Measurements from ENCODE around the gene NR3C2. TPM values are rescaled to one million over a fixed set of nuclear protein-coding genes. Genes with fewer than 3 reads are reported as not detected.

NR3C2 gene
- total and polyA plus RNA-seq, 4 donors, result 2.8 to 43.9 (median 11.5) TPM

GRCh38 chr4:148056879-148057278, 385.3 kb downstream of the NR3C2 start:
- Histone ChIP-seq H3K36me3 (ENCODE audit: control insufficient read depth in 4 of 4, insufficient read depth in 4 of 4, low read length in 4 of 4) (no peaks in the 10 kb centered on the region), H3K9me3 (ENCODE audit: control insufficient read depth in 4 of 4, insufficient read depth in 3 of 4, low read length in 3 of 4) (no peaks in the 10 kb centered on the region), H3K27me3 (ENCODE audit: control insufficient read depth in 3 of 3, insufficient read depth in 3 of 3, low read length in 2 of 3) (no peaks in the 10 kb centered on the region), H3K4me3 (no peak overlapping the region), H3K27ac (ENCODE audit: low read depth in 1 of 2, low read length in 1 of 2) (no peak overlapping the region), H3K4me1 (ENCODE audit: control insufficient read depth in 5 of 5, insufficient read depth in 5 of 5, low read length in 5 of 5) (peaks cover 0 to 12% (median 0%) of the 10 kb centered on the region in 5 donors), H3K9ac (ENCODE audit: insufficient read depth in 1 of 2, low read length in 2 of 2) (no peak overlapping the region)
- WGBS, 2 donors, result 37 to 65% methylated on average over 6 of the region's 6 CpGs
- TF ChIP-seq CTCF (IDR thresholded peaks at IDR 0.05; ENCODE audit: control extremely low read depth, extremely low read depth), result peak; percentile 24
- ATAC-seq (ENCODE audit: insufficient read depth, low FRiP score), result peak; percentile 45
- DNase-seq, result no peak

- no peak overlapping the region for H3K9ac ChIP-seq (ENCODE audit: insufficient read depth in 1 of 2, low read length in 2 of 2)
- no peak overlapping the region for H3K4me3 ChIP-seq
- DNase-seq (no peak), ATAC-seq (ENCODE audit: insufficient read depth, low FRiP score) (no peak)
- H3K4me1 ChIP-seq (ENCODE audit: control insufficient read depth in 5 of 5, insufficient read depth in 5 of 5, low read length in 5 of 5), result peaks cover 0 to 13% (median 0%) of the 10 kb centered on the region in 5 donors
- H3K9me3 ChIP-seq (ENCODE audit: control insufficient read depth in 4 of 4, insufficient read depth in 3 of 4, low read length in 3 of 4), result no peaks in the 10 kb centered on the region
- no peak overlapping the region for H3K27ac ChIP-seq (ENCODE audit: low read depth in 1 of 2, low read length in 1 of 2)
- H3K27me3 ChIP-seq (ENCODE audit: control insufficient read depth in 3 of 3, insufficient read depth in 3 of 3, low read length in 2 of 3), result no peaks in the 10 kb centered on the region
- TF ChIP-seq CTCF (IDR thresholded peaks at IDR 0.05; ENCODE audit: control extremely low read depth, extremely low read depth), result no peak
- H3K36me3 ChIP-seq (ENCODE audit: control insufficient read depth in 4 of 4, insufficient read depth in 4 of 4, low read length in 4 of 4), result no peaks in the 10 kb centered on the region
- WGBS, 2 donors, result 92 to 95% methylated on average over 6 of the region's 6 CpGs
Observed at GRCh38 chr4:148055844-148056243, 386.4 kb downstream of the NR3C2 start.

GRCh38 chr4:148054275-148054674, 387.9 kb downstream of the NR3C2 start:
- no peak overlapping the region for H3K27ac ChIP-seq (ENCODE audit: low read depth in 1 of 2, low read length in 1 of 2)
- no peak overlapping the region for H3K9ac ChIP-seq (ENCODE audit: insufficient read depth in 1 of 2, low read length in 2 of 2)
- no peak for DNase-seq
- no peaks in the 10 kb centered on the region for H3K9me3 ChIP-seq (ENCODE audit: control insufficient read depth in 4 of 4, insufficient read depth in 3 of 4, low read length in 3 of 4)
- H3K4me3 ChIP-seq, result no peak overlapping the region
- no peaks in the 10 kb centered on the region for H3K27me3 ChIP-seq (ENCODE audit: control insufficient read depth in 3 of 3, insufficient read depth in 3 of 3, low read length in 2 of 3)
- no peaks in the 10 kb centered on the region for H3K36me3 ChIP-seq (ENCODE audit: control insufficient read depth in 4 of 4, insufficient read depth in 4 of 4, low read length in 4 of 4)
- no peak for TF ChIP-seq CTCF (IDR thresholded peaks at IDR 0.05; ENCODE audit: control extremely low read depth, extremely low read depth)
- 47 to 54% methylated on average over 3 of the region's 3 CpGs for WGBS, 2 donors
- H3K4me1 ChIP-seq (ENCODE audit: control insufficient read depth in 5 of 5, insufficient read depth in 5 of 5, low read length in 5 of 5), result peaks cover 0 to 13% (median 0%) of the 10 kb centered on the region in 5 donors
- ATAC-seq (ENCODE audit: insufficient read depth, low FRiP score), result no peak

All from lung (tissue), 12 donors.